ENCODE results near the gene RABGAP1L.

RABGAP1L gene

GRCh38 chr1:174920093-174920492, 760.8 kb downstream of the RABGAP1L start:
- no peak for DNase-seq (ENCODE audit: low read depth in 2 of 2)

DNA sequence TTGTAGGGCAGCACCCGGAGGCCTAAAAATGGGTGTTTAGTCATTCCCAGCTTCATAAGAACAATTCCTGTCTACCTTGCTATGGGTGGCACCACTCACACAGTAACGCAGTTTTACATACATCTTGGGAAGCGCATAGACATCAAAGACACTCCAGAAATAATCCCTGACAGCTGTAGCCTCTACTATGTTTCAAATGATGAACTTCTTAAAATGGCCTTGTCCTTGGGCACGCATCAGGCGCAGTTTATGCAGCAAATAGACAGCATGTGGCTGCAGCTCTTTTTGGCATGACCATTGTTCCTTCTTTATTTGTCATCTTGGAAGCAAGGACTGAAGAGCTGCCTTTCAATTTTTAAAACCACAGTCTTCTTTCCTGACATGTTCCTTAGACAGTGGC, 762.8 kb downstream of the RABGAP1L start:
- no peak for DNase-seq (ENCODE audit: low read depth in 2 of 2)

DNA sequence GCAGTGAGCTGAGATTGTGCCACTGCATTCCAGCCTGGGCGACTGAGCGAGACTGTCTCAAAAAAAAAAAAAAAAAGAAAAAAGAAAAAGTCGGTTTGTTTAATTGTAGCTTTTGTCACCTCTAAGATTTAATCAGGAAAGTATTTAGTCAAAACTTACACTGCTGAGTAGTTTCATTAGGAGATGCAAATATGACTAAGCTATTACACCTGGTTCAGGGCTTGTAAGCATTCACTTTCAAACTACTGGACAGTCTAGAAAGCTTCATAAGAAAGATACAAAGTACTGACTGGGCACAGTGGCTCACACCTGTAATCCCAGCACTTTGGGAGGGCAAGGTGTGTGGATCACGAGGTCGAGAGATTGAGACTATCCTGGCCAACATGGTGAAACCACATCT, 764.5 kb downstream of the RABGAP1L start:
- no peak for DNase-seq (ENCODE audit: low read depth in 2 of 2)

DNA sequence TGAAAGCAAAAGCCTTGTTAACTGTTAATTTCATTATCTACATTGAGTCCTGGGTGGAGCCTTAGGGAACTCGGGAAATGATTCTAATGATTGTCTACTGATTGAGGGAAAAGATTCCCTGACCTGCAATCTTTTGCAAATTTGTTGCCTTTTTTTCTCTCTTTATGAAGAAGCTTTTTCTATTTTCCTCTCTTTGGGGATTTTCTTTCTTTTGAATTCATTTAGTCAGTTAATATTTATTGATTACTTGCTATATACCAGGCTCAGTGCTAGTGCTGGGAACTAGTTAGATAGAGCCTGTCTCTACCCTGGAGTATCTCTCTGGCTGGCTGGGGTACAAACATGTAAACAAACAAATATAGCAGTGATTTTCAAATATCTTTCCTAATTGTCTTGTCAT, 769.2 kb downstream of the RABGAP1L start:
- DNase-seq (ENCODE audit: low read depth in 2 of 2): no peak

DNA sequence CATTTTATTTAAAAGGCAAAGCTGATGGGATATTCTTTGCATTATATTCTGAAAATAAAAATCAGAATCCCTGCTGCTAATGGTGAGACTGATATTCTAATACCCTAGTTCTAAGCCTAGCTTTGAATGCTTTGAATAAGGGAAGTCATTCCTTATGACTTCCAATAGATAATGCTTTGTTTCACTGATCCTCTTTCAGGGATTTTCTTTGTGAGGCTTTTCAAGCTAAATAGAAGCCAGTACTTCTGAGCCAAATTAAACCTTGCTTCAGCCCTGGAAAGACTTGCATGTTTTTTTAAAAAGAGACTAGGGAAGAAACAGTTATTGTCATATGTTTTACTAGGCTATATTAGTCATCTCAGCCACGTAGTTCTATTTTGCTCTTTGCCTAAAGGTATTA, 771.9 kb downstream of the RABGAP1L start:
- no peak for DNase-seq (ENCODE audit: low read depth in 2 of 2)

DNA sequence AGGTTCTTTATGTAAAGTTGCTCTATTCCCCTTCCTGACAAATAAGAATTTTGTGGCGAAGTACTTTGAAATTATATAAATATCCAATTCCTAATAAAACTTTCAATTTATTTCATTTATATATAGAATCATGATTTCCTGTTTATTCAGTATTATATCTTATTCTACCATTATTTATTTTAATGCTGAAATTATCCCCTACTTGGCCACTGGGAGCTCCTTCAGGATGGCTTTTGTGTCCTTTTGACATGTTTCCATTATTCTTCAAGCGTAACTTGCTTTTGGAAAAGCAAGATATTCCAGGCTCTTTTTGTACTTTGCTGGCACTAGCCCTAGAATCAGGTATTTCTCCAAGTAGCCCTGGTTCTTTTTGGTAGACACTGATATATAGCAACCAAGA, 773.3 kb downstream of the RABGAP1L start:
- no peak for DNase-seq (ENCODE audit: low read depth in 2 of 2)

- DNase-seq (ENCODE audit: low read depth in 2 of 2): no peak
These were observed 776.8 kb downstream of the RABGAP1L start for GRCh38 chr1:174935961-174936727.

GRCh38 chr1:174938281-174939007, 779.1 kb downstream of the RABGAP1L start:
- DNase-seq (ENCODE audit: low read depth in 2 of 2): no peak

GRCh38 chr1:174939775-174940545, 780.6 kb downstream of the RABGAP1L start:
- no peak for DNase-seq (ENCODE audit: low read depth in 2 of 2)

DNA sequence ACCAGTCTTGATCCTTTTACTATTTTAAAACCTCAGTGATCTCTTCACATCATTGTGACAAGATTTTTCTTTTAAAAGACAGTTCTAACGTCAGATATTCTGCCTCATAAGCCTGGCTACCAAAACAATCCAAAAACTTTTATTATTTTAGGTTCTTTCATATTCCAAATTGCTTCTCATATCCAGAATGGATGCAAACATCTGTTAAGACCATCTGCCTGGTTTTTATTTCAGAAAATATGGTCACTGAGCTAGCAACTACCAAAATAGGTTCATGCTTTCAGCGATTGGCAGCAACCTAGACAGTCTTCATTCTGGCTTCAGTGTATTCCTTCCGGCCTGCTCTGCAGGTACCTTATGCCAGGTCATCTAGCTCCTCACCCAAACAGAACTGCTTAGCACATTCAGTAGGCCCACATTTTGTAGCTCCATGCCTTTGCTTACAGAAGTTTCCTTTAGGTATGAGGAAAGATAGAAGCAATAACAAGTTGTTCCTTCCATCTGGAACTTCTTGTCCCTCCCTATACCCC, 781.4 kb downstream of the RABGAP1L start:
- DNase-seq (ENCODE audit: low read depth in 2 of 2): no peak

DNA sequence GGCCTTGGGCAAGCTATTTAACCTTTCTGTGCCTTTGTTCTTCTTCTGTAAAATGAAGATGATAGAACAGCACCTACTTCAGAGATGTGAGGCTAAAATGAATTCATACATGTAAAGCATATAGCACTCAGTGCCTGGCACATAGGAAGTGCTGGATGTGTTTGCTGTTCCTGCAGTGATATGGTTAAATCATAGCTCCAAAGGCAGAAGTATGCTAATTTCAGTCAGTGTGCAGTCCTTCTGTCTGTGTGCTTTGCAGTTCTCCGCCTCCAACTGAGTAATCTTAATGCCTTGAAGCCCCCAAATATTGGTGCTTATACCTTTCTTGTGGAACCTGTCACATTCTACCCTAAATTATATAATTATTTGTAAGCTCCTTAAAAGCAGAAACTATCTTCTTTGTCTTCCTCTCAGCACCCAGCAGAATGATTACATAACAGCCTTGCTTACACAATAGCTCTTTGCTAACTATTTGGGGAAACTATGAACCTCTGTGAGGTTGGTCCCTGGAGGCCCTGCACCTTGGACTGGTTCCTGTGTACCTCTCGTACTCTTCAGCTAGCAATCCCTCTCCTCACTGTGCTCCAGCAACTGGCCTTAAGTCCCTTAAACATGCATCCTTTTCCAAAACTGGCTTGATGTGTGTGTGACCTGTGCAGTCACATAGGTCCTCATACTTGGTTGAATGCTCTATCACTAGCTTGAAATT, 783.4 kb downstream of the RABGAP1L start:
- no peak for DNase-seq (ENCODE audit: low read depth in 2 of 2)

DNA sequence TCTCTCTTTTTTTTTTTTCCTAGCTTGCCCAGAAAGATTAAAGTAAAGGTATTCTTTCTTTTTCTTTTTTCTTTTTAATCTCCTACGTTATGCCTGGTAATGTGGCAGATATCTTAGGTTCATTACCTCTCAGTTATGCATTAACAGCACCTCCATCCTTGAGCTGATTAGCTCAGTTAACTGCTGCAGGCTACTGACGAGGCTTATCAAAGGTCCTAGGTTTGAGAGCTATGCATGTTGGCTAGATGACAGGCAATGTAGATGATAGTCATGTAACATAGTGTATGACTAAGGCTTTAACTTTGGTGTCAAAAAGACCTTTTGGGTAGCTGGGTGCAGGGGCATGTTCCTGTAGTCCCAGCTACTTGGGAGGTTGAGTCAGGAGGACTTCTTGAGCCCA, 786.7 kb downstream of the RABGAP1L start:
- DNase-seq (ENCODE audit: low read depth in 2 of 2): no peak

GRCh38 chr1:174949061-174949460, 789.7 kb downstream of the RABGAP1L start:
- no peak for DNase-seq (ENCODE audit: low read depth in 2 of 2)

GRCh38 chr1:174949645-174950044, 790.3 kb downstream of the RABGAP1L start:
- DNase-seq (ENCODE audit: low read depth in 2 of 2): no peak

- no peak for DNase-seq (ENCODE audit: low read depth in 2 of 2)
These were observed 794.2 kb downstream of the RABGAP1L start for GRCh38 chr1:174953285-174954072.

- DNase-seq (ENCODE audit: low read depth in 2 of 2): no peak
These were observed 794.7 kb downstream of the RABGAP1L start for GRCh38 chr1:174954073-174954460.

DNA sequence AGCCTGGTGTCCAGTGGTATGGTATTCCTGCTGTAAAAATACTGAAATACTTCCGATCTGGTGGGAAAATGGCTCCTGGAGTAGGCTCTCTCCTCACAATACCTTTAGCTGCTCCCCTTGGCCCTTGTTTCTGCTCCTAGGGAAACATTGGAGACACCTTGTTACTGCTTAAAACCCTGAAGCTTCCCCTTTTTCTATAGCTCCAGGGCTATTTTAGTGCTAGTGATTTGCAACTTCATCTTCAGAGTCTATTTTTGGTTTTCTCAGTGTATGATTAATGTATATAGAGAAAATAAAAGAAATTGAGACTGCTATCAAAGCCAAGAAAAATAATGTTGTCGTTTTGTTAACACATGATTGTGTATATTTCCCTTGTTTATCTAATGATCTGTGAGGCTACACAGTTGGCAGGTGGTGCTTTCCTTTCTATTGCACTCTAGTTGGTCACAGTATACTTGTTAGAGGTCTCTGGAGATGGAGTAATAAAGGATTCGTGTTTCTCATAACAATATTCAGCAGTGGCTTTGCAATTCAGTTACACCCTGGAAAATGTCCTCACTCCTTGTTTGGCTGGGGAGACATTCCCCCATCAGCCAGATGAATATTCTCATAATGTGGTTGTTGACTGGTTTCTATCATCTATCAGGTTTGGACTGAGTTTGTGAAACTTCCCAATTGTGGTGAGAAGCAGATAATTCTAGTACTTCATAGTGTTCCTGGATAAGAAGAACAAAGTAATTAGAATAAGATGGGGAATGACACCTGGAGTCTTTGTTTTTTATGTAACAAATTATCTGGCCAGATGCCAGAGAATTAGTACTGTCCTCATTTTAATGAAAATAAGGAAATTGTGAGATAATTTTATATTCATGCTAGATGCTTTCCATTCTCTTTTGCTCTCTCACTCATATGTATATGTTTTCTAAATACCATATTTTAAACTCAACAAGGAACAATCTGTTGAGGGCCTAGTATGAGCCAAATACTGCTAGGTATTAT, 795.6 kb downstream of the RABGAP1L start:
- DNase-seq (ENCODE audit: low read depth in 2 of 2): no peak

DNA sequence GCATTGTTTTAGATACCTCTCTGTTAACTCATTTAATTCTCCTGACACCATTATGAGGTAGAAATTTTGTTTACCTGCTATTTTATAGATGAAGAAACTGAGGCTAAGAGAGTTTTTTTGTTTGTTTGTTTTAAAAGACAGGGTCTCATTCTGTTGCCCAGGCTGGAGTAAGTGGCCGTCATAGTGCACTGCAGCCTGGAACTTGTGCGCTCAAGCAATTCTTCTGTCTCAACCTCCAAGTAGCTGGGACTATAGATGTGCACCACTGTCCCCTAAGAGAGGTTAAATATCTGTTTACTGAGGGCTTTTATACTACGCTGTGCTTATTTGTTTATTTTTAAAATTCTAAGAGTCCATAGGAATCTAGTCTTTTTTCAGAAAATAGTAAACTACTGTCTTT, 796.8 kb downstream of the RABGAP1L start:
- no peak for DNase-seq (ENCODE audit: low read depth in 2 of 2)

- no peak for DNase-seq (ENCODE audit: low read depth in 2 of 2)
These were observed 797.7 kb downstream of the RABGAP1L start for GRCh38 chr1:174956976-174957375.

DNA sequence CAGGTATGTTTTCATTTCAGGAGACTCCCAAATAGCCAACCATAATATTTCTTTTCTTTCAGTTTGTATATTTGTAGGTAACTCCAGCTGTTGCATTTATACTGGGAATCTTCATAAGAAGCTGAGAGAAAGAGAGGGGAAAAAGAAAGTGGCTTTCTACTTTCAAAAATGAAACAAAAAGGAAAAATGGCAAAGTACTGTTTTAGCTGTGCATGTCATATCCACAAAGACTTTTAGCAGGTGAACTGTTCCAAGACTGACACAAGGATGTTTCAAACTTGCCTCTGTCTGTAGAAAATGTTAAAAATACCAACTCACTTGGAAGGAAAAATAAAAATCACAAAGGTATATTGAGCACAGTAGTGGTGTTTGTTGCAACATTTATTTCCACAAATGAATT, 798.5 kb downstream of the RABGAP1L start:
- DNase-seq (ENCODE audit: low read depth in 2 of 2): no peak

Measured in stimulated activated CD4-positive, alpha-beta T cell treated with anti-CD3 and anti-CD28 coated beads, Interleukin-4, amount 100 ng/mL, for 48 hours (primary cell).